Heart right ventricle (tissue), 16 donors: ENCODE measurements around the gene CELA2A. TPM values are rescaled to one million over a fixed set of nuclear protein-coding genes. Genes with fewer than 3 reads are reported as not detected.
A peak's percentile ranks its signal among the peaks of the same experiment; 100 is the strongest.
"Not testable (repeated sequence)": the region's sequence is repeated elsewhere in the genome, so short reads cannot be mapped to it uniquely, and the experiment has no call there.

Experiments used
- ATAC-seq, 8 donors: fragments of 200-7000 bp; cut with Tn5 transposase; one replicate each; pipeline ENCODE4 v1.9.1; 2020; ENCODE audit warnings: mild to moderate bottlenecking in 8 of 8, moderate library complexity in 8 of 8, moderate number of reproducible peaks in 1 of 8
- DNase-seq, 2 donors: peaks; one replicate each; pipeline ENCODE4 v3.0.0-alpha.2; 2020
- H3K27ac ChIP-seq, 10 donors: fragments of 200-600 bp; sonication (generic) in 2 of 10; one replicate each; pipeline versions ENCODE4 v1.5.0 to v1.8.0; 2020 to 2022; ENCODE audit warnings: mild to moderate bottlenecking in 3 of 10
- H3K27me3 ChIP-seq, 7 donors: fragments of 200-600 bp; one replicate each; pipeline ENCODE4 v1.8.0; 2021 to 2022; ENCODE audit warnings: mild to moderate bottlenecking in 2 of 7
- H3K36me3 ChIP-seq, 9 donors: fragments of 200-600 bp; sonication (generic) in 1 of 9; one replicate each; pipeline versions ENCODE4 v1.5.0 to v1.8.0; 2020 to 2022; ENCODE audit warnings: mild to moderate bottlenecking in 2 of 9
- H3K4me1 ChIP-seq, 9 donors: fragments of 200-600 bp; sonication (generic) in 1 of 9; one replicate each; pipeline versions ENCODE4 v1.5.0 to v1.8.0; 2020 to 2022; ENCODE audit warnings: mild to moderate bottlenecking in 4 of 9
- H3K4me3 ChIP-seq, 10 donors: fragments of 200-600 bp; sonication (generic) in 2 of 10; one replicate each; pipeline versions ENCODE4 v1.5.0 to v1.8.0; 2020 to 2022; ENCODE audit warnings: mild to moderate bottlenecking in 7 of 10, moderate library complexity in 2 of 10
- H3K9me3 ChIP-seq, 11 donors: fragments of 200-600 bp in 10 of 11; sonication (generic) in 2 of 11; one replicate each; pipeline versions ENCODE4 v1.5.0 to v1.8.0; 2013 to 2022; ENCODE audit warnings: mild to moderate bottlenecking in 2 of 11, control low read depth in 1 of 11, moderate library complexity in 1 of 11
- CTCF ChIP-seq, 9 donors: fragments of 200-600 bp; sonication (generic) in 2 of 9; IDR thresholded peaks; one replicate each; pipeline versions ENCODE4 v1.5.0 to v1.8.0; 2021 to 2022; ENCODE audit warnings: antibody characterized with exemption in 9 of 9, mild to moderate bottlenecking in 5 of 9, moderate library complexity in 1 of 9
- WGBS, 2 donors: extraction: QIAGEN DNeasy Blood & Tissue Kit; methylation state at CpG; one replicate each; pipeline ENCODE4 v1.1.7; 2013; ENCODE audit warnings: inconsistent platforms in 1 of 2; 5-methylcytosine and 5-hydroxymethylcytosine counted together
- intact Hi-C, 10 donors: fragments of 100-400 bp; cut with DNase I; formaldehyde crosslinking; loops; one replicate each; pipeline versions ENCODE4 v1.11.1 to v1.14.2; 2022
- polyA plus RNA-seq, 2 donors: library from polyadenylated mRNA; stranded (reverse); fragments of 200-250 nt; gene quantifications; one replicate each; pipeline ENCODE4 v1.2.3, GENCODE V29; 2013
- total RNA-seq, 10 donors: library from RNA; stranded (reverse); fragmentation: NEBNext Ultra II Directional in 3 of 10; extraction: Animal tissue kit (Norgen Biotek cat#: 25700) in 3 of 10; gene quantifications; one replicate each; pipeline versions ENCODE4 v1.2.1 to v1.2.4, GENCODE V29; 2021 to 2023
- donor health status: Arrhythmogenic right ventricular cardiomyopathy.
- donor health status: ischemic (EF 13 %, LVEDD 7.1; RV severe dilation, severe dysfunction).
- donor health status: healthy with polysubstance abuse.
- donor health status: DM: no; HTN: yes; CAD: no.
- donor health status: DM: no; HTN: no; CAD: no.
- donor health status: ischemic (EF 25% LVEDD 6.9; RV normal size, moderate dysfunction).
- donor health status: ischemic (EF 25% LVEDD 5.7; RV mildly dilated, moderate dysfunction).
- donor health status: healthy.
- donor health status: DM: yes; HTN: yes; CAD: no.
- donor health status: Ischemic cardiomyopathy.
- donor health status: ischemic (EF 35%, LVEDD 5.7; RV mildly dilated, moderate dysfunction).
- donor health status: nonischemic (EF 11% LVEDD 7.7; RV severe dilation, severe dysfunction).
- donor health status: DM: yes; HTN: yes; CAD: no.
- donor health status: PGD.
- donor health status: ischemic (EF 29% LVEDD 5.4; RV normal size, mild dysfunction).
- donor health status: nonischemic (EF 23%, LVEDD 6.1; RV moderate dilation, normal function).

Gene CELA2A
- total and polyA plus RNA-seq, 12 donors, result 0.09 to 1.6 (median 1.1) TPM; not detected in 4

GRCh38 chr1:15515022-15515663 lies 58.6 kb downstream of the CELA2A start:
- ATAC-seq (no peak), DNase-seq (no peak)
- TF ChIP-seq CTCF (IDR thresholded peaks at IDR 0.05), result no peak
- Histone ChIP-seq H3K27me3 (no peaks in the 10 kb centered on the region), H3K36me3 (peaks cover 0 to 65% (median 15%) of the 10 kb centered on the region in 9 donors), H3K4me1 (peaks cover 0 to 15% (median 6%) of the 10 kb centered on the region in 9 donors), H3K27ac (peak overlapping the region in 1 of 10 donors; percentile 37), H3K9me3 (no peaks in the 10 kb centered on the region), H3K4me3 (no peak overlapping the region)
- 67 to 76% methylated on average over 2 of the region's 2 CpGs for WGBS, 2 donors
- intact Hi-C loops, result no loop called here

- Histone ChIP-seq H3K27ac (no peak overlapping the region), H3K27me3 (no peaks in the 10 kb centered on the region), H3K4me1 (peaks cover 0 to 33% (median 17%) of the 10 kb centered on the region in 9 donors), H3K36me3 (peaks cover 0 to 34% (median 15%) of the 10 kb centered on the region in 9 donors), H3K4me3 (no peak overlapping the region), H3K9me3 (no peaks in the 10 kb centered on the region)
- intact Hi-C loops, result loop anchor here in 1 of 10 donors (10.0 kb wide), 1 partner anchor 95 kb away; the partner anchor contains the start of gene DDI2
- DNase-seq, result no peak
- WGBS, 2 donors, result 76 to 88% methylated on average over 3 of the region's 3 CpGs
- no peak for TF ChIP-seq CTCF (IDR thresholded peaks at IDR 0.05)
- ATAC-seq, result no peak
Measured at GRCh38 chr1:15519625-15520024, 63.1 kb downstream of the CELA2A start.

- H3K27me3 ChIP-seq, DNase-seq, H3K9me3 ChIP-seq, ATAC-seq, H3K27ac ChIP-seq, H3K4me3 ChIP-seq: not testable (repeated sequence)
- peaks cover 0 to 19% (median 15%) of the 10 kb centered on the region in 9 donors for H3K36me3 ChIP-seq
- WGBS, 2 donors, result 91 to 94% methylated on average over 17 of the region's 17 CpGs
- peaks cover 3 to 33% (median 24%) of the 10 kb centered on the region in 9 donors for H3K4me1 ChIP-seq
- intact Hi-C loops, result loop anchor here in 1 of 10 donors (10.0 kb wide), 1 partner anchor 93 kb away; the partner anchor contains the start of gene DDI2
Measured at GRCh38 chr1:15521206-15521906, 64.8 kb downstream of the CELA2A start.

Other genes starting within 250 kb of the CELA2A start
- gene FHAD1, start 209.5 kb upstream of the CELA2A start, total RNA-seq, result 1 to 10 TPM in 1 of 10 donors, under 1 TPM in 4, not detected in 5; 0.12 to 1.0 (median 0.30) TPM
- gene FHAD1, start 209.5 kb upstream of the CELA2A start, polyA plus RNA-seq, result under 1 TPM; 0.06 to 0.07 TPM
- 10 to 100 TPM in 9 of 10 donors, 1 to 10 TPM in 1; 9.4 to 32.1 (median 13.5) TPM for gene EFHD2, start 46.8 kb upstream of the CELA2A start, total RNA-seq
- gene EFHD2, start 46.8 kb upstream of the CELA2A start, polyA plus RNA-seq, result 10 to 100 TPM; 20.1 to 20.2 TPM
- gene CTRC, start 18.3 kb upstream of the CELA2A start, total RNA-seq, result 1 to 10 TPM in 3 of 10 donors, under 1 TPM in 4, not detected in 3; 0.42 to 1.6 (median 0.93) TPM
- under 1 TPM in 1 of 2 donors, not detected in 1; 0.41 TPM for gene CTRC, start 18.3 kb upstream of the CELA2A start, polyA plus RNA-seq
- gene CELA2B, start 19.4 kb downstream of the CELA2A start, total RNA-seq, result not detected
- gene CELA2B, start 19.4 kb downstream of the CELA2A start, polyA plus RNA-seq, result not detected
- gene CASP9, start 67.5 kb downstream of the CELA2A start, total RNA-seq, result 10 to 100 TPM in 9 of 10 donors, 1 to 10 TPM in 1; 8.6 to 16.6 (median 14.2) TPM
- 10 to 100 TPM; 14.3 to 22.2 TPM for gene CASP9, start 67.5 kb downstream of the CELA2A start, polyA plus RNA-seq
- 10 to 100 TPM; 13.7 to 22.8 (median 19.1) TPM for gene DNAJC16, start 70.1 kb downstream of the CELA2A start, total RNA-seq
- 1 to 10 TPM; 4.7 to 6.4 TPM for gene DNAJC16, start 70.1 kb downstream of the CELA2A start, polyA plus RNA-seq
- under 1 TPM in 6 of 10 donors, not detected in 4; 0.13 to 0.30 (median 0.24) TPM for gene AGMAT, start 128.3 kb downstream of the CELA2A start, total RNA-seq
- under 1 TPM in 1 of 2 donors, not detected in 1; 0.06 TPM for gene AGMAT, start 128.3 kb downstream of the CELA2A start, polyA plus RNA-seq
- 10 to 100 TPM; 17.7 to 29.6 (median 24.7) TPM for gene DDI2, start 160.7 kb downstream of the CELA2A start, total RNA-seq
- gene DDI2, start 160.7 kb downstream of the CELA2A start, polyA plus RNA-seq, result 10 to 100 TPM in 1 of 2 donors, 1 to 10 TPM in 1; 2.1 to 10.8 TPM
- 100 to 1,000 TPM in 1 of 10 donors, 10 to 100 TPM in 9; 69.0 to 106 (median 81.0) TPM for gene PLEKHM2, start 227.6 kb downstream of the CELA2A start, total RNA-seq
- 10 to 100 TPM; 63.7 to 72.9 TPM for gene PLEKHM2, start 227.6 kb downstream of the CELA2A start, polyA plus RNA-seq